B cell (primary cell): Measurements from ENCODE around the gene ALKBH5. TPM values are rescaled to one million over a fixed set of nuclear protein-coding genes. Genes with fewer than 3 reads are reported as not detected.

Source experiments
- ATAC-seq: fragments of 200-7000 bp; cut with Tn5 transposase; one replicate; pipeline ENCODE4 v1.10.0; 2021; ENCODE audit warnings: low read depth, mild to moderate bottlenecking, moderate number of reproducible peaks, moderate library complexity
- CTCF ChIA-PET: fragments of 350-600 bp; sonication (Branson Sonifier 250); formaldehyde crosslinking; loops from one replicate; lab custom pipeline; 2021; ENCODE audit warnings: antibody characterized with exemption, inconsistent platforms; lab: Charles Lee
- POLR2A ChIA-PET: fragments of 350-600 bp; sonication (Branson Sonifier 250); formaldehyde crosslinking; loops from one replicate; lab custom pipeline; 2021; ENCODE audit warnings: antibody characterized with exemption; lab: Charles Lee
- DNase-seq: peaks from one replicate; pipeline ENCODE4 v3.0.0; 2013
- H2AFZ ChIP-seq: 2 replicates; pipeline ENCODE4 v1.6.1; 2012; ENCODE audit warnings: mild to moderate bottlenecking, low read depth, low read length; ENCODE audit not compliant: insufficient read depth, poor library complexity, severe bottlenecking
- H3K27ac ChIP-seq, 2 donors: 1 replicate in 1 of 2; 2 replicates in 1 of 2; pipeline ENCODE4 v1.5.1; 2012 to 2013; ENCODE audit warnings: low read length in 2 of 2, mild to moderate bottlenecking in 2 of 2, moderate library complexity in 1 of 2
- H3K27me3 ChIP-seq, 4 experiments: fragments of 200-600 bp in 1 of 4; sonication (generic) in 1 of 4; replicated peaks in 1 of 4; 1 replicate in 2 of 4; 2 replicates in 2 of 4; pipeline versions ENCODE4 v1.6.1 to v1.7.0; 2013 to 2016; ENCODE audit warnings: low read length in 3 of 4, mild to moderate bottlenecking in 2 of 4, mixed read lengths in 1 of 4, moderate library complexity in 1 of 4; ENCODE audit not compliant: insufficient read depth in 4 of 4, control insufficient read depth in 3 of 4; ENCODE audit errors: control extremely low read depth in 1 of 4
- H3K36me3 ChIP-seq, 2 experiments: replicated peaks in 1 of 2; 1 replicate in 1 of 2; 2 replicates in 1 of 2; pipeline versions ENCODE4 v1.6.1 to v1.7.1; 2013; ENCODE audit warnings: low read length in 1 of 2; ENCODE audit not compliant: insufficient read depth in 2 of 2, control insufficient read depth in 1 of 2; ENCODE audit errors: control extremely low read depth in 1 of 2, extremely low read depth in 1 of 2
- H3K4me1 ChIP-seq, 2 donors: fragments of 200-600 bp in 1 of 2; sonication (generic) in 1 of 2; 1 replicate in 1 of 2; 2 replicates in 1 of 2; pipeline versions ENCODE4 v1.5.1 to v1.6.1; 2013 to 2017; ENCODE audit warnings: low read length in 2 of 2; ENCODE audit not compliant: control insufficient read depth in 2 of 2, insufficient read depth in 2 of 2
- H3K4me2 ChIP-seq: replicated peaks from 2 replicates; pipeline ENCODE3; 2012; ENCODE audit warnings: mild to moderate bottlenecking, low read depth, low read length; ENCODE audit not compliant: poor library complexity, severe bottlenecking
- H3K4me3 ChIP-seq, 5 experiments: fragments of 200-600 bp in 1 of 5; sonication (generic) in 1 of 5; 1 replicate in 3 of 5; 2 replicates in 2 of 5; pipeline versions ENCODE4 v1.5.1 to v1.7.0; 2011 to 2016; ENCODE audit warnings: low read length in 4 of 5, mild to moderate bottlenecking in 4 of 5, low read depth in 2 of 5, control low read depth in 1 of 5, moderate library complexity in 1 of 5; ENCODE audit not compliant: insufficient read depth in 1 of 5; ENCODE audit errors: control extremely low read depth in 1 of 5, extremely low read depth in 1 of 5
- H3K79me2 ChIP-seq: fragments of 200-600 bp; sonication (generic); one replicate; pipeline ENCODE4 v1.6.0; 2016; ENCODE audit warnings: low read length; ENCODE audit not compliant: control insufficient read depth, insufficient read depth
- H3K9ac ChIP-seq: fragments of 200-600 bp; sonication (generic); 2 replicates; pipeline ENCODE4 v1.6.1; 2017; ENCODE audit warnings: mild to moderate bottlenecking, low read length, moderate library complexity
- H3K9me3 ChIP-seq, 3 donors: one replicate each; pipeline versions ENCODE4 v1.6.1 to v1.7.1; 2013; ENCODE audit warnings: low read length in 2 of 3; ENCODE audit not compliant: control insufficient read depth in 2 of 3, insufficient read depth in 1 of 3; ENCODE audit errors: control extremely low read depth in 1 of 3
- H4K20me1 ChIP-seq: 2 replicates; pipeline ENCODE4 v1.6.0; 2012; ENCODE audit warnings: mild to moderate bottlenecking, low read length; ENCODE audit not compliant: insufficient read depth, control insufficient read depth, poor library complexity, severe bottlenecking
- H3K27ac Mint-ChIP-seq: one replicate; pipeline ENCODE4 v1.8.0; 2021; ENCODE audit warnings: mixed read lengths
- H3K27me3 Mint-ChIP-seq: one replicate; pipeline ENCODE4 v1.8.0; 2021; ENCODE audit warnings: mixed read lengths
- H3K4me1 Mint-ChIP-seq: one replicate; pipeline ENCODE4 v1.8.0; 2021; ENCODE audit warnings: mixed read lengths
- H3K4me3 Mint-ChIP-seq: one replicate; pipeline ENCODE4 v1.8.0; 2021; ENCODE audit warnings: mixed read lengths
- H3K9me3 Mint-ChIP-seq: one replicate; pipeline ENCODE4 v1.8.0; 2022; ENCODE audit warnings: mixed read lengths; ENCODE audit not compliant: insufficient read depth
- CTCF ChIP-seq: fragments of 200-600 bp; IDR thresholded peaks from one replicate; pipeline ENCODE4 v1.8.0; 2022; ENCODE audit warnings: antibody characterized with exemption, mild to moderate bottlenecking
- EZH2 ChIP-seq: IDR thresholded peaks from 2 replicates; pipeline ENCODE4 v1.6.1; 2012; ENCODE audit warnings: borderline replicate concordance, low read depth, mild to moderate bottlenecking, moderate library complexity, low read length; ENCODE audit not compliant: insufficient read depth, poor library complexity, severe bottlenecking
- WGBS: methylation state at CpG from one replicate; pipeline ENCODE4 v1.1.5; 2013; ENCODE audit warnings: missing lambda C conversion rate; ENCODE audit not compliant: insufficient coverage; 5-methylcytosine and 5-hydroxymethylcytosine counted together
- intact Hi-C: fragments of 100-400 bp; cut with micrococcal nuclease; formaldehyde crosslinking; loops from one replicate; pipeline ENCODE4 v1.10.0; 2022
- polyA plus RNA-seq: library from polyadenylated mRNA; depleted of rRNA; stranded (reverse); fragments of >200 nt; gene quantifications from 2 replicates; pipeline ENCODE4 v1.2.3, GENCODE V29; 2012
- total RNA-seq, 2 donors: library from RNA; stranded (reverse); fragments of 120-200 nt in 1 of 2; gene quantifications; 1 replicate in 1 of 2; 2 replicates in 1 of 2; pipeline versions ENCODE4 v1.2.3 to v1.2.4, GENCODE V29; 2013 to 2022

Gene ALKBH5
- total and polyA plus RNA-seq, 2 donors (not counting 1 experiment from before 2014, with no cell fraction given): 63.3 to 104 TPM

GRCh38 chr17:18245038-18245776, 61.6 kb downstream of the ALKBH5 start:
- WGBS: 93% methylated on average over 21 of the region's 21 CpGs
- Histone ChIP-seq H3K9me3 (no peaks in the 10 kb centered on the region), H3K27ac (no peak overlapping the region), H4K20me1 (no peaks in the 10 kb centered on the region), H3K4me1 (no peaks in the 10 kb centered on the region), H3K79me2 (no peaks in the 10 kb centered on the region), H3K36me3 (peaks cover 5 to 45% of the 10 kb centered on the region in 2 experiments), H2AFZ (no peak overlapping the region), H3K27me3 (no peaks in the 10 kb centered on the region), H3K4me2 (no peak overlapping the region), H3K9ac (no peak overlapping the region), H3K4me3 (no peak overlapping the region)
- CTCF ChIA-PET: no interaction called here
- Mint-ChIP-seq H3K4me1 (peaks cover 6% of the 10 kb centered on the region), H3K27ac (no peak overlapping the region), H3K4me3 (no peak overlapping the region), H3K27me3 (no peaks in the 10 kb centered on the region), H3K9me3 (no peaks in the 10 kb centered on the region)
- POLR2A ChIA-PET: interaction anchor here (1.4 kb wide), 1 partner anchor 62 kb away, joined by 10 read pairs; no protein-coding TSS in a partner anchor
- intact Hi-C loops: no loop called here
- ATAC-seq (no peak), DNase-seq (no peak)
- no peak for TF ChIP-seq CTCF
- TF ChIP-seq EZH2: no peak

GRCh38 chr17:18246109-18246725, 62.6 kb downstream of the ALKBH5 start:
- H3K4me3 Mint-ChIP-seq: no peak overlapping the region
- no peaks in the 10 kb centered on the region for H3K27me3 Mint-ChIP-seq
- H3K4me1 Mint-ChIP-seq: peaks cover 6% of the 10 kb centered on the region
- Histone ChIP-seq H2AFZ (no peak overlapping the region), H3K4me1 (no peaks in the 10 kb centered on the region), H3K9ac (no peak overlapping the region), H3K79me2 (no peaks in the 10 kb centered on the region), H3K4me2 (no peak overlapping the region), H3K9me3 (no peaks in the 10 kb centered on the region), H3K27me3 (no peaks in the 10 kb centered on the region), H3K4me3 (no peak overlapping the region), H3K36me3 (peaks cover 5 to 55% of the 10 kb centered on the region in 2 experiments), H3K27ac (no peak overlapping the region), H4K20me1 (no peaks in the 10 kb centered on the region)
- H3K9me3 Mint-ChIP-seq: no peaks in the 10 kb centered on the region
- 93% methylated on average over 21 of the region's 24 CpGs for WGBS
- ChIA-PET POLR2A (no interaction called here), CTCF (no interaction called here)
- no peak for ATAC-seq
- DNase-seq: no peak
- TF ChIP-seq EZH2 (no peak), CTCF (no peak)
- no peak overlapping the region for H3K27ac Mint-ChIP-seq
- intact Hi-C loops: no loop called here
